HepG2 (cell line): ENCODE measurements around the gene FOXA3. TPM values are rescaled to one million over a fixed set of nuclear protein-coding genes. Genes with fewer than 3 reads are reported as not detected.

Experiments used
- ASH2L ChIP-seq: fragments of 300-600, 200-600 bp; sonication (generic); IDR thresholded peaks from 2 replicates; pipeline ENCODE4 v1.7.0; 2017; ENCODE audit warnings: low read depth, mild to moderate bottlenecking, moderate library complexity, mixed read lengths, low read length; ENCODE audit not compliant: insufficient read length
- ATM ChIP-seq: fragments of 450-650 bp; IDR thresholded peaks from 2 replicates; pipeline ENCODE4 v1.7.1; 2017; ENCODE audit warnings: mild to moderate bottlenecking, borderline replicate concordance
- BHLHE40 ChIP-seq: IDR thresholded peaks from 2 replicates; pipeline ENCODE4 v1.6.1; 2011; ENCODE audit warnings: low read length, improper control_type of control experiment
- BRD4 ChIP-seq: sonication (generic); formaldehyde crosslinking; IDR thresholded peaks from 2 replicates; pipeline ENCODE4 v1.4.0; 2020; ENCODE audit warnings: missing genetic modification reagents
- CENPBD1 ChIP-seq: sonication (generic); formaldehyde crosslinking; IDR thresholded peaks from 2 replicates; pipeline ENCODE4 v1.8.0; 2022; ENCODE audit warnings: missing genetic modification reagents, low read depth, mild to moderate bottlenecking, borderline replicate concordance
- DNMT1 ChIP-seq: sonication (generic); formaldehyde crosslinking; IDR thresholded peaks from 2 replicates; pipeline ENCODE4 v1.5.1; 2020; ENCODE audit warnings: mild to moderate bottlenecking, missing genetic modification reagents
- HMG20B ChIP-seq: conservative IDR thresholded peaks from 2 replicates; pipeline ENCODE4 v1.6.1; 2016; ENCODE audit warnings: missing genetic modification reagents, missing compliant biosample characterization
- HOXA9 ChIP-seq: sonication (generic); formaldehyde crosslinking; IDR thresholded peaks from 2 replicates; pipeline ENCODE4 v1.8.1; 2022; ENCODE audit warnings: missing genetic modification reagents, mild to moderate bottlenecking, moderate library complexity, borderline replicate concordance
- IRF1 ChIP-seq: sonication (generic); formaldehyde crosslinking; IDR thresholded peaks from 2 replicates; pipeline ENCODE4 v1.4.0; 2020; ENCODE audit warnings: low read depth, mild to moderate bottlenecking, missing genetic modification reagents
- IRF9 ChIP-seq: sonication (generic); formaldehyde crosslinking; IDR thresholded peaks from 2 replicates; pipeline ENCODE4 v1.8.0; 2022; ENCODE audit warnings: missing genetic modification reagents, mild to moderate bottlenecking, borderline replicate concordance
- ISX ChIP-seq: sonication (generic); formaldehyde crosslinking; conservative IDR thresholded peaks from 2 replicates; pipeline ENCODE4 v1.5.0; 2020; ENCODE audit warnings: missing genetic modification reagents
- LBX2 ChIP-seq: sonication (generic); formaldehyde crosslinking; IDR thresholded peaks from 2 replicates; pipeline ENCODE4 v1.5.0; 2020; ENCODE audit warnings: missing genetic modification reagents, mild to moderate bottlenecking, borderline replicate concordance
- MED1 ChIP-seq: sonication (generic); formaldehyde crosslinking; IDR thresholded peaks from 2 replicates; pipeline ENCODE4 v1.4.0; 2020; ENCODE audit warnings: missing genetic modification reagents
- MED13 ChIP-seq: sonication (generic); formaldehyde crosslinking; IDR thresholded peaks from 2 replicates; pipeline ENCODE4 v1.5.0; 2020; ENCODE audit warnings: missing genetic modification reagents
- MYC ChIP-seq: sonication (generic); formaldehyde crosslinking; IDR thresholded peaks from 2 replicates; pipeline ENCODE4 v1.9.0; 2021; ENCODE audit warnings: missing genetic modification reagents, borderline replicate concordance
- NFRKB ChIP-seq: fragments of 450-650 bp; IDR thresholded peaks from 2 replicates; pipeline ENCODE4 v1.6.1; 2017
- NKX3-1 ChIP-seq: sonication (generic); formaldehyde crosslinking; IDR thresholded peaks from 2 replicates; pipeline ENCODE4 v1.5.0; 2020; ENCODE audit warnings: missing genetic modification reagents
- RAD51 ChIP-seq: fragments of 450-650 bp; IDR thresholded peaks from 2 replicates; pipeline ENCODE4 v1.6.1; 2016; ENCODE audit warnings: borderline replicate concordance
- SATB2 ChIP-seq: sonication (generic); formaldehyde crosslinking; IDR thresholded peaks from 2 replicates; pipeline ENCODE4 v1.5.0; 2020; ENCODE audit warnings: missing genetic modification reagents
- SOX6 ChIP-seq, 2 experiments: fragments of 450-650 bp in 1 of 2; sonication (generic) in 1 of 2; formaldehyde crosslinking in 1 of 2; IDR thresholded peaks; 2 replicates each; pipeline versions ENCODE4 v1.4.0 to v1.6.1; 2017 to 2020; ENCODE audit warnings: antibody characterized with exemption in 1 of 2, mild to moderate bottlenecking in 1 of 2, missing genetic modification reagents in 1 of 2
- YEATS2 ChIP-seq: sonication (generic); formaldehyde crosslinking; IDR thresholded peaks from 2 replicates; pipeline ENCODE4 v1.4.0; 2020; ENCODE audit warnings: missing genetic modification reagents, borderline replicate concordance
- YEATS4 ChIP-seq: sonication (generic); formaldehyde crosslinking; IDR thresholded peaks from 2 replicates; pipeline ENCODE4 v1.4.0; 2020; ENCODE audit warnings: missing genetic modification reagents, borderline replicate concordance
- ZBTB8A ChIP-seq: sonication (generic); formaldehyde crosslinking; IDR thresholded peaks from 2 replicates; pipeline ENCODE4 v1.4.0; 2020; ENCODE audit warnings: mild to moderate bottlenecking, low read depth, missing genetic modification reagents, borderline replicate concordance
- ZNF3 ChIP-seq: IDR thresholded peaks from 2 replicates; pipeline ENCODE4 v1.7.0; 2017; ENCODE audit warnings: inconsistent platforms
- ZNF343 ChIP-seq: sonication (generic); formaldehyde crosslinking; IDR thresholded peaks from 2 replicates; pipeline ENCODE4 v1.4.0; 2020; ENCODE audit warnings: mild to moderate bottlenecking, missing genetic modification reagents
- ZNF446 ChIP-seq: sonication (generic); formaldehyde crosslinking; IDR thresholded peaks from 2 replicates; pipeline ENCODE4 v1.5.0; 2020; ENCODE audit warnings: mild to moderate bottlenecking, missing genetic modification reagents
- ZNF724P ChIP-seq: sonication (generic); formaldehyde crosslinking; IDR thresholded peaks from 2 replicates; pipeline ENCODE4 v1.8.0; 2022; ENCODE audit warnings: missing genetic modification reagents, borderline replicate concordance
- ZNF775 ChIP-seq: sonication (generic); formaldehyde crosslinking; IDR thresholded peaks from 2 replicates; pipeline ENCODE4 v1.4.0; 2020; ENCODE audit warnings: missing genetic modification reagents, mild to moderate bottlenecking, moderate library complexity, borderline replicate concordance
- ZNF839 ChIP-seq: sonication (generic); formaldehyde crosslinking; IDR thresholded peaks from 2 replicates; pipeline ENCODE4 v1.4.0; 2020; ENCODE audit warnings: missing genetic modification reagents, mild to moderate bottlenecking, borderline replicate concordance
- polyA plus RNA-seq, 8 experiments: library from polyadenylated mRNA; depleted of rRNA in 3 of 8; stranded (reverse) in 7 of 8; unstranded in 1 of 8; fragments of >200 nt; fragmentation: Illumina TruSeq in 4 of 8; extraction: Trizol in 4 of 8; gene quantifications; 2 replicates each; pipeline versions ENCODE4 v1.2.1 to v1.2.3, GENCODE V29; 2011 to 2016; ENCODE audit warnings: low read depth in 4 of 8, missing spikeins in 1 of 8, mixed read lengths in 1 of 8; ENCODE audit not compliant: insufficient read depth in 1 of 8
- total RNA-seq, 5 experiments: library from RNA; depleted of rRNA; stranded (reverse); fragments of >200 nt; fragmentation: Illumina TruSeq; extraction: Trizol; gene quantifications; 2 replicates each; pipeline ENCODE4 v1.2.3, GENCODE V29; 2016; ENCODE audit warnings: low read depth in 1 of 5

Gene FOXA3
- total and polyA plus RNA-seq, 2 of the 13 experiments (the other 11 are each of a cell fraction or from before 2014, with no cell fraction given): 29.8 to 47.6 TPM

GRCh38 chr19:45862564-45863334 is 1.4 kb upstream of the FOXA3 start, which contains the start of gene SYMPK (continued):
- TF ChIP-seq ZNF775: no peak
- peak; percentile 66; the same call in 1 of the 2 replicates for TF ChIP-seq YEATS2 (CRISPR knock-in tag)
- TF ChIP-seq ASH2L: peak; percentile 14
- peak; percentile 65; the same call in 1 of the 2 replicates for TF ChIP-seq ZNF839 (CRISPR knock-in tag)
- TF ChIP-seq BRD4 (CRISPR knock-in tag): peak; percentile 91
- TF ChIP-seq ISX: no peak
- TF ChIP-seq CENPBD1 (CRISPR knock-in tag): no peak
- peak; percentile 25 for TF ChIP-seq MED1
- no peak for TF ChIP-seq RAD51
- peak; percentile 50; the same call in 1 of the 2 replicates for TF ChIP-seq NKX3-1 (CRISPR knock-in tag)
- TF ChIP-seq ZNF343 (CRISPR knock-in tag): no peak
- TF ChIP-seq DNMT1 (CRISPR knock-in tag): no peak
- TF ChIP-seq HMG20B (CRISPR knock-in tag): no peak; the same call in 1 of the 2 replicates
- no peak for TF ChIP-seq ZNF3
- TF ChIP-seq ATM: no peak
- TF ChIP-seq SOX6 (IDR thresholded peaks at IDR 0.05): no peak
- TF ChIP-seq SOX6 (CRISPR knock-in tag; IDR thresholded peaks at IDR 0.05): peak; percentile 47; the same call in 1 of the 2 replicates
- TF ChIP-seq IRF9 (CRISPR knock-in tag): peak; percentile 45; the same call in 1 of the 2 replicates
- TF ChIP-seq BHLHE40: peak; percentile 96
- peak; percentile 69; the same call in 1 of the 2 replicates for TF ChIP-seq HOXA9 (CRISPR knock-in tag)
- TF ChIP-seq ZNF446 (CRISPR knock-in tag): no peak
- TF ChIP-seq MED13: 0 out of 2 replicates have a peak, but pooled peaks have one; percentile 29
- no peak for TF ChIP-seq SATB2 (CRISPR knock-in tag)
- TF ChIP-seq ZNF724P (CRISPR knock-in tag): no peak
- no peak for TF ChIP-seq ZBTB8A
- TF ChIP-seq LBX2: no peak
- TF ChIP-seq YEATS4 (CRISPR knock-in tag): peak; percentile 78
- TF ChIP-seq IRF1 (CRISPR knock-in tag): no peak
- no peak for TF ChIP-seq NFRKB
- TF ChIP-seq MYC (CRISPR knock-in tag): peak; percentile 70
